IPS DF 6.9 (cell line): ENCODE data around the gene NAP1L5.

Source experiments
- DNase-seq: peaks from one replicate; pipeline ENCODE4 v3.0.0-alpha.2; 2013; ENCODE audit warnings: low read depth, low spot score
- H3K27ac ChIP-seq: one replicate; pipeline ENCODE4 v1.5.1; 2013; ENCODE audit warnings: low read length, control low read depth
- H3K27me3 ChIP-seq: 2 replicates; pipeline ENCODE4 v1.6.1; 2013; ENCODE audit warnings: mild to moderate bottlenecking, low read length; ENCODE audit not compliant: control insufficient read depth, insufficient read depth
- H3K36me3 ChIP-seq: 2 replicates; pipeline ENCODE4 v1.6.1; 2013; ENCODE audit warnings: low read length; ENCODE audit not compliant: control insufficient read depth, insufficient read depth
- H3K4me1 ChIP-seq: 2 replicates; pipeline ENCODE4 v1.6.1; 2013; ENCODE audit warnings: low read length; ENCODE audit not compliant: control insufficient read depth, insufficient read depth
- H3K4me3 ChIP-seq: 2 replicates; pipeline ENCODE4 v1.5.1; 2013; ENCODE audit warnings: mild to moderate bottlenecking, low read length
- H3K9me3 ChIP-seq: 2 replicates; pipeline ENCODE4 v1.6.1; 2013; ENCODE audit warnings: low read length, inconsistent platforms; ENCODE audit not compliant: control insufficient read depth, insufficient read depth
- WGBS: extraction: QIAGEN DNeasy Blood & Tissue Kit; methylation state at CpG from one replicate; pipeline ENCODE4 v1.1.7; 2013; ENCODE audit warnings: mixed read lengths, missing lambda C conversion rate; ENCODE audit not compliant: insufficient read length, insufficient coverage; 5-methylcytosine and 5-hydroxymethylcytosine counted together

NAP1L5 gene

GRCh38 chr4:88645994-88646393 is 51.6 kb downstream of the NAP1L5 start:
- no peak for DNase-seq
- Histone ChIP-seq H3K9me3 (no peaks in the 10 kb centered on the region), H3K4me3 (no peak overlapping the region), H3K27me3 (no peaks in the 10 kb centered on the region), H3K4me1 (peaks cover 2% of the 10 kb centered on the region; the same call in 1 of the 2 replicates), H3K27ac (no peak overlapping the region), H3K36me3 (no peaks in the 10 kb centered on the region)
- no CpG with 5 or more reads among the region's 1 CpG for WGBS
